ENCODE results near the gene GPR142.
A peak's percentile ranks its signal among the peaks of the same experiment; 100 is the strongest.

The GPR142 gene

DNA sequence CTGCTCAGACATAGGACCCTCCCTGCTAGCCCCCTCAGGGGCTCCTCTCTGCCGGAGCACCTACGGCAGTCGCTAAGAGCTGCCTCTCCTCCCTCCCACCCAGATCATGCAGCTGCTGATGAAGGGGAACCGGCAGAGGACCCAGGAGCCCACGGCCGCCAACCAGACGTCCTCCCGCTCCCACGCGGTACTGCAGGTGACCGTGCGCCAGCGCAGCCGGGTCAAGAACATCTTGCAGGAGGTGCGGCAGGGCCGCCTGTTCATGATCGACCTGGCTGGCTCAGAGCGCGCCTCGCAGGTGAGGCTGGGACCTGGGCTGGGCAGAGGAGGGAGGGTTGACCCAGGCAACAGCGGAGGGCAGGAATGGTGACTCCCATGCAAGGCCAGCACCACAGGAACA, 22.6 kb upstream of the GPR142 start:
- DNase-seq (ENCODE audit: low read depth in 2 of 2) = no peak

GRCh38 chr17:74345433-74346241, 21.7 kb upstream of the GPR142 start:
- DNase-seq (ENCODE audit: low read depth in 2 of 2) = no peak

DNA sequence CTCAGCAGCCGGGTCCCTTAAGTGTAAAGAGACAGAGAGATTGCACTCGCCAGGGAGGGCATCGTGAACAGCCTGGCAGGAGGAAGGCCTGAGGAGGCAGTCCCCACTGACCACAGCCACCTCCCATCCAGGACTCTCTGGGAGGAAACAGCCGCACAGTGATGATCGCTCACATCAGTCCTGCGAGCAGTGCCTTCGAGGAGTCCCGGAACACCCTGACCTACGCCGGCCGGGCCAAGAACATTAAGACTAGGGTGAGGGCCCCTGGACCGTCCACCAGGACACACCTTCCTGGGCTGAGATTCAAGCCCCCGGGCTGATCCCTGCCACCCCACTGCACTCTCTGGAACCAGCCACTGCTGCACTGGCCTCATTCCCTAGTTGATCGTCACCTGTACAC, 19.7 kb upstream of the GPR142 start:
- no peak for DNase-seq (ENCODE audit: low read depth in 2 of 2)

GRCh38 chr17:74349120-74349519, 18.2 kb upstream of the GPR142 start:
- DNase-seq (ENCODE audit: low read depth in 2 of 2) = no peak

DNA sequence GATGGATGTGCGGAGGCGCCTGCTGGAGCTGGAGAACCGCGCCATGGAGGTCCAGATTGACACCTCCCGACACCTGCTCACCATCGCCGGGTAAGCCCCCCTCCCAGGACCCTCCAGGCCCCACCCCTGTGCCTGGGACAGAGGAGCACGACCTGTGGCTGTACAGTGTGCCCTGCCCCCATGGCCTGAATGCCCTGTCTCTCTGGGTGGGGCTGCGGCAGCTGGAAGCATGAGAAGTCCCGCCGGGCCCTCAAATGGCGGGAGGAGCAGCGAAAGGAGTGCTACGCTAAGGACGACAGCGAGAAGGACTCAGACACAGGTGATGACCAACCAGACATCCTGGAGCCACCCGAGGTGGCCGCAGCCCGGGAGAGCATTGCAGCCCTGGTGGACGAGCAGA, 16.8 kb upstream of the GPR142 start:
- DNase-seq (ENCODE audit: low read depth in 2 of 2) = no peak

DNA sequence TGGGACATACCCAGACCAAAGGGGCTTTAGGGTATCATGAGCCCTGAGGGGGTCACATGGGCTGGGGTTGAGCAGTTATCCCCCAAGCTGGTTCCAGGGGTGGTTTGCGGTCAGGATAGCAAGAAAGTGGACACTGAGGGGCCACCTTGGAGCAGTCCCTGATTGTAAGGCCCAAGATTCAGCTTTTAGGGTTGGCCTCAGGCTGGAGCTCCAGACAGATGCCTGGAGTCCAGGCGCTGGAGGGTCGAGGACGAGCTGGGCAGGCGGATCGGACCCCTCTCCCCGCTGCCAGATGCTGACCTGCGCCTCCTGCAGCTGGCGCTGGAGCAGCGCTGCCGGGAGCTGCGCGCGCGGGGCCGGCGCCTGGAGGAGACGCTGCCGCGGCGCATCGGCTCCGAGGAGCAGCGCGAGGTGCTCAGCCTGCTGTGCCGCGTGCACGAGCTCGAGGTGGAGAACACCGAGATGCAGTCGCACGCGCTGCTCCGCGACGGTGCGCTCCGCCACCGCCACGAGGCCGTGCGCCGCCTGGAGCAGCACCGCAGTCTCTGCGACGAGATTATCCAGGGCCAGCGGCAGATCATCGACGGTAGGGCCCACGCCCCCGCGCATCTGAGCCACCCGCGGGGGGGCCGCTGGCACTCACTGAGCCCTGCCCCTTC, 15.6 kb upstream of the GPR142 start:
- DNase-seq (ENCODE audit: low read depth in 2 of 2) = no peak

DNA sequence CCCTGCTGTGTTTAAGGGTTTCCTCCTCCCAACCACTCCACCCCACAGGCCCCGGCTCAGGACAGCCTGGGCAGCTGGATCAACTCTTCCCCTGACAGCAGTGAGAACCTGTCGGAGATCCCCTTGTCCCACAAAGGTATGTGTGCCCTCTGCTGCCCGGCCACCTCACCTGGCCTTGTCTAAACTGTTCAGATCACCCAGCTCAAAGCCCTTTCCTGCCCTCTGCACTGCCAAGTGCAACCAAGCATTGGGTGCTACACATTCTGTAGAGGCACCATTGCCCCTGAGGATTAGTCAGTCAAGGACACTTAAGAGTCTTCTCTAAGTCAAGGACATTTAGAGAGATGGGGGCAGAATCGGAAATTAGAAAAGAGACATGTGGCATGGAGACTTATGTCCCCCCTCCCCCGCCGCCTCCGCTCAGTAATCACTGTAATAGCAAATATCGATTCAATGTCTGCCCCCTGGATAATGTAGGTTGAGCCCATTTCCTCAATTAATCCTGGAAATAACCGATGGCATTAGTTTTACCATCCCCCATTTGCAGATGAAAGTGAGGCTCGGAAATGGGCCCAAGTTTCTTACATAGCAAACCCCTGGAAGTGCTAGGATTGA, 13.8 kb upstream of the GPR142 start:
- no peak for DNase-seq (ENCODE audit: low read depth in 2 of 2)

DNA sequence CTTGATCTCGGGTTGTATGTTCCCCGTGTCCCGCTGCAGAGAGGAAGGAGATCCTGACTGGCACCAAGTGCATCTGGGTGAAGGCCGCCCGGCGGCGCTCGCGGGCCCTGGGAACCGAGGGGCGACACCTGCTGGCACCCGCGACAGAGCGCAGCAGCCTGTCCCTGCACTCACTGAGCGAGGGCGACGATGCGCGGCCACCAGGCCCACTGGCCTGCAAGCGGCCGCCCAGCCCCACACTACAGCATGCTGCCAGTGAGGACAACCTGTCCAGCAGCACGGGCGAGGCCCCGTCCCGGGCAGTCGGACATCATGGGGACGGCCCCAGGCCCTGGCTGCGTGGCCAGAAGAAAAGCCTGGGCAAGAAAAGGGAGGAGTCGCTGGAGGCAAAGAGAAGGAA, 13.2 kb upstream of the GPR142 start:
- DNase-seq (ENCODE audit: low read depth in 2 of 2) = peak in 1 of 2 donors; percentile 22

GRCh38 chr17:74354561-74354960, 12.7 kb upstream of the GPR142 start:
- no peak for DNase-seq (ENCODE audit: low read depth in 2 of 2)

GRCh38 chr17:74355065-74355464, 12.2 kb upstream of the GPR142 start:
- no peak for DNase-seq (ENCODE audit: low read depth in 2 of 2)

DNA sequence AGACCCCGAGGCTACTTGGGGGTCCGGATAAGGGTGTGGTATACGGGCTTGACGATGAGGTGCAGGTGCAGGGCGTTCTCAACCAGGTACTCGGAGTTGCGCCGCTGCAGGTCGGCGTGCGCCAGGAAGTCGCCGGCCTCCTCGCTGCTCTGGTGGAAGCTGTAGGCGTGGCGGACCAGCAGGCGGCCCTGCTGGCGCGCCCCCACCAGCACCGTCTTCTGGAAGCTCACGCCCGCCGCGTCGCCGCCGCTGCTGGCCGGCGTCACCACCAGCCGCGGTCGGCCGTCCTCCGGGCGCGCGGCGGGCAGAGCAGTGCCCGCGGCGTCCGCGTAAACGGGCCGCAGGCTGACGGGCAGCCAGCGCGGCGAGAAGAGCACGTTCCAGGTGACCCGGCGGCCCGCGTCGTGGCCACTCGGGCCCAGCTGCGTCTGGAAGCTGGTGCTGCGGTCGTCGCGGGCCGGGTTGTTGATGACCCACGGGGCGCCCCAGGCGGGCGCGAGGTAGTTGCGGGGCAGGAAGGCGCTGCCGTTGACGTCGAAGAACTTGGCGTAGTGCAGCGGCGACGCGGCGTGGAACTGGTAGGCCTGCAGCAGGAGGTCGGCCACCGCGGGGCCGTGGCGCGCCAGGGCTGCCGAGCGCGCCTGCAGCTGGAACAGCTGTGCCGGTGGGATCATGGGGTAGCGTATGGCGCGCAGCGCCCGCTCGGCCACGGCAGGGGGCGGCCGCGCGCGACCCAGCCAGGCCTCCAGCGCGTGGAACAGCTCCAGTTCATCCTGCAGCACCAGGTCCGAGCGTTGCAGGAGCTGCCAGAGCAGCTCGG, 10.4 kb upstream of the GPR142 start:
- no peak for DNase-seq (ENCODE audit: low read depth in 2 of 2)

DNA sequence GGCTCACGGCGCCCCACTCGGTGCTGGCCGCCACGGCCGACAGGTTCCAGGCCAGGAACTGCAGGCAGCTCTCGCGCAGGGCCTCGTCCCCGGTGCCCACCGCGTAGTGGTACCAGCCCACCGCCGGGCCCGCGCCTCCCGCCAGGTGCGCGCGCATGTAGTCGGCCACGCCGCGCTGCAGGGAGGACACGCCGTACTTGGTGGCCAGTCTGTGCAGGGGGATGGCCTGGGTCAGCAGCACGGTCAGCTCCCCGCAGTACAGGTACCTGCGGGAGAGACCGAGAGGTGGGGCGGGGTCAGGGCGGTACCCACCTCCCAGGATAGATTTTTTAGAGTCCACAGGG, 9.9 kb upstream of the GPR142 start:
- no peak for DNase-seq (ENCODE audit: low read depth in 2 of 2)

- no peak for DNase-seq (ENCODE audit: low read depth in 2 of 2)
These were observed 8.6 kb upstream of the GPR142 start for GRCh38 chr17:74358697-74359096.

DNA sequence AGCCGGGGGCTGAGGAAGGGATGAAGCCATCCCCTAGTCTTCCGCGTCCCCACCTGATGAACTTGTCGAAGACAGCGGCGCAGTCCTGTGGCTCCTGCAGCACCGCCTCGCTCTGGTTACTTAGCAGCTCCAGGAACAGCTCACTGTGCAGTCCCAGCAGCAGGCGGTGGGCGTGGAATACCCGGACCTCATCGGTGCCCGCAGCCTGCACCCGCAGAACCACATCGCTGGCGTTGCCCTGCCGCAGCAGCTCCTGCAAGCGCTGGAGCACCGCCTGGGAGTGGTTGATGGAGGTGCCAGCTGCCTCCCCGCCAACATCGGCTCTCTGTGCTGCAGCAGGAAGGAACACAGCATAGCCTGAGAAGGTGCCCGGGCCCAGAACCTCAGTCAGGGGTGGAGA, 7.4 kb upstream of the GPR142 start:
- no peak for DNase-seq (ENCODE audit: low read depth in 2 of 2)

- no peak for DNase-seq (ENCODE audit: low read depth in 2 of 2)
These were observed 6.4 kb upstream of the GPR142 start for GRCh38 chr17:74360899-74361229.

DNA sequence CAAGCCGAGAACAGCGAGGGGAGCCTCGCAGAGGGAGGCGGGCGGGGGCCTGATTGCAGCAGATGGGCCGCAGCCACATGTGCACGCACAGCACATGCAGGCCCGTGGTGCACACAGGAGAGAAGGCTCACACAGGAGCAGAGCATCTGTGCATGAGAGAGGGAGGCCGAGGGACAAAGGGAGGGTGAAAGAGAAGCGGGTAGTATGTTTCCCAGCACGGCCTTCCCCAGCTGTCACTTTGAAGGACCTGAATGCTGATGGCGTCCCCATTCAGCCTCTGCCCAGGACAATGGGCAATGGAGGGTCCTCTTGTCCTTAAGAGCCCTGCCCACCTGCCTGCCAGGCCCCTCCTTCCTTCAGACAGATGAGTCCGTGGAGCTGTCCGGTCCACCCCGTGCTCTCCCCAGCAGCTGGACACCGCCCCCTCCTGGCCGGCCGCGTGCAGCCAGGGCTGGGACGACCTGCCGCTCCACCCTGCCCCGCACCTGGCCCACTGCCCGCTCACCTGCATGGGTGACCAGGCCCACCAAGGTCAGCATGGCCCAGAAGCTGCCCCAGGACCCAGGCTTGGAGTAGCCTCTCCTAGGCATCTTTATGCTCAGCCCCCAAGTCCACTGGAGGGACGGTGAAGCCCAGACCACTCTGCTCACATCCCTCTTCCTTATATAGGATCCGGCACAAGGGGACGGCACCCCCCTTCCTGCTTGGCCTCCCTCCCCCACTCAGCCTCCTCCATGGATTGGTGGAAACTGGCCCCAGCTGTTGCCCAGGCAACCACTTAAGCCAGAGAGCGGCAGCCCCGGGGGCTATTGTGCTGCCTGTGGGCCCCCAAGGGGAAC, 5.9 kb upstream of the GPR142 start, which contains the start of gene BTBD17:
Gene BTBD17 (minus strand): TSS at position 639 of the 839 bp plus-strand sequence. CDS start 49 bp downstream, at position 590.
- no peak for DNase-seq (ENCODE audit: low read depth in 2 of 2)

DNA sequence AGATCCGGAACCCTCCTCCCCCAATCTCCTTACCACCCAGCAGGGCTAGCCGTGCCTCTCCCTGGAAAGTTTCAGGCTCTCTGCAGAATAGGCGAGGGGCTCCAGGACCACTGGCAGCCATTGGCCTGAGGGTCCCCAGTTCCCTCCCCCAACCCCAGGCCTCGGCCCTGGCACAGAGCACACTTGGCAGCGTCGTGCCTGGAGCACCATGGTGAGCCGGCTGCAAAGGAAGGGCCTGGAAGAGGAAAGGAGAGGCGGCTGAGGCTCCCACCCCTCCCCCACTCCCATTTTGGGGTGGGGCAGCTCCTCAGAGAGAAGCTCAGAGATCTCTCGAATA, 5.3 kb upstream of the GPR142 start:
- no peak for DNase-seq (ENCODE audit: low read depth in 2 of 2)

DNA sequence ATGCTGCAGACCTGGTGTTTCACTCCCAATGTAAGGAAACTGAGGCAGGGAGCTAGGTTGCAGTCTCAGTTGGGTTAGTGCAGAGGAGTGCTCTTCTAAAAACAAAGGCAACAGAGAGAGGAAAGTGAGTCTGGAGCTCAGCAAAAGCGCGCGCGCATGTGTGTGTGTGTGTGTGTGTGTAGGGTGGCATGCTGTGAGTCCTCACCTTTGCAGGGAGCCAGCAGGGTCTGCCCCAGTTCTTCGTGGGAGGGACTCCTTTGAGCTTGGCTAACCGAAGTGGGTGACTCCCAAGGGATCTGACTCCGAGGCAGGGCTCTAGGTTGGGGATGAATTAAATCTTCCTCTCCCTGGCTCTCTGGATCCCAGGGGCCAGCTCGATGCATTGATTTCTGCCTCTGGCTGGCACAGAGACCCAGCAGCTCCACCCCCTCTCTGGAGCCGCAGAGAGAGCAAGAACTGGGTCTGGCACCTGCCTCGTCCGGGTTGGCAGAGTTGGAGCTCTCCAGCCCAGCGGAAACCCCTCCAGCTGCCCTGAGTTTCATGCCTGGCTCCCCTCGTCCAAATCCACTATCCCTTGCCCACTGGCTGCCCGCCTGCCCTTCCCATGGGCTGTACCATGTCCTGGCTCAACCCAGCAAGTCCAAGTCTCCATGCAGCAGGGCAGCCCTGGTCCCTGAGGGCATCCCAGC, 4.4 kb upstream of the GPR142 start:
- DNase-seq (ENCODE audit: low read depth in 2 of 2) = no peak

DNA sequence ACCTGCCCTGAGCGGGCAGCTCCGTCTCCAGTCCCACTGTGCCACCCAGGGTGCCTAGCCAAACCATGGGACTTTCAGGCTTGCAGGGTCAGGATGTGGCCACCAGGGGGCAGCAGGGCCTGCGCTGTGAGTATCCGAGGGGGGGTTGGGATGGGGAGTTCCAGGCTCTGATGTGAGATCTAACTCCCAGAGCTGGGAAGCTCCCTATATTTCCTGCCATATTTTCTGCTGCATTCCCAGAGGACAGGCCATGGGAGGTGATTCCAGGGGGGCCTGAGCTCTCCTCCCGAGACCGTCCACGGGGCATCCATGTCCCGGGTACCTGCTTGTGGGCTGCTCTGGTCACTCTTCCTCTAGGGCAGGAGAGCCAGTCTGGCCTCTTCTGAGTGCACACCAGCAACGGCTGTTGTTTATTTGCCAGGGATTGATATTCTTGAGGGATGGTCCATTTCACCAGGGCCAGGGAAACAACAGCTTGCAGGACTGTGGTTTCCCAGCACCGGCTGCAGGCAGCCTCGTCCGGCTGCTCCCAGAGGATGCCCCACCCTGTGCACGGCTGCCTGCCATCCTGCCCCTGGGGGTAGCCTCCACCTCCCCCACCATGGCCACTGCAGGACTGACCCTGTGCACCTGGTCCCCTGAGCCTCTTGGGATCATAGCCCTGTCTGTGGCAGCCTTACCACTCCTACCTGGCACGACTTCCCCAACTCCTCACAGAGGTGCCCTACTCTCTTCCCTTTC, 1.2 kb downstream of the GPR142 start:
- peak; percentile 42 to 52 for DNase-seq (ENCODE audit: low read depth in 2 of 2)

GRCh38 chr17:74369221-74369620, 1.9 kb downstream of the GPR142 start:
- DNase-seq (ENCODE audit: low read depth in 2 of 2) = peak in 1 of 2 donors; percentile 31
